Measurements from ENCODE around the gene SACM1L.

SACM1L gene

GRCh38 chr3:45660567-45660901 is 28.7 kb upstream of the SACM1L start:
- H2BK120ac ChIP-seq (ENCODE audit: low read depth, low read length) = no peak overlapping the region
- no peaks in the 10 kb centered on the region for H3K4me1 ChIP-seq (ENCODE audit: control insufficient read depth in 2 of 2, insufficient read depth in 1 of 2, low read depth in 1 of 2, low read length in 2 of 2)
- no peaks in the 10 kb centered on the region for H3K27me3 ChIP-seq (ENCODE audit: control insufficient read depth in 3 of 3, insufficient read depth in 3 of 3, low read depth in 1 of 3, low read length in 3 of 3)
- H3K9me3 ChIP-seq (replicated peaks in 1 of 2; ENCODE audit: control insufficient read depth in 2 of 2, insufficient read depth in 1 of 2, low read depth in 1 of 2, low read length in 2 of 2) = no peaks in the 10 kb centered on the region
- H2AK5ac ChIP-seq (ENCODE audit: low read depth, low read length) = no peak overlapping the region
- no peak overlapping the region for H2BK5ac ChIP-seq (ENCODE audit: low read length)
- no peak overlapping the region for H3K23ac ChIP-seq (ENCODE audit: low read depth, low read length, poor library complexity)
- peaks cover 2% of the 10 kb centered on the region for H3K79me1 ChIP-seq (ENCODE audit: low read depth, low read length)
- no peak for DNase-seq (ENCODE audit: low spot score)
- no peaks in the 10 kb centered on the region for H3K36me3 ChIP-seq (replicated peaks in 1 of 2; ENCODE audit: control insufficient read depth in 2 of 2, insufficient read depth in 2 of 2, low read length in 2 of 2)
- H4K91ac ChIP-seq (ENCODE audit: low read depth, low read length, poor library complexity) = no peak overlapping the region
- no peak overlapping the region for H3K14ac ChIP-seq (ENCODE audit: low read length)
- no CpG with 5 or more reads among the region's 11 CpGs for WGBS, 2 donors (ENCODE audit: extremely low coverage in 2 of 2, insufficient read length in 2 of 2, insufficient replicate concordance in 1 of 2)
- H3K27ac ChIP-seq (replicated peaks; ENCODE audit: low read length) = no peak overlapping the region
- no peak overlapping the region for H3K4me3 ChIP-seq (ENCODE audit: low read length in 2 of 2)
- peak overlapping the region; percentile 57 for H3K9ac ChIP-seq (ENCODE audit: low read depth, low read length, poor library complexity)
- H3K18ac ChIP-seq (ENCODE audit: low read length) = no peak overlapping the region
- H2AFZ ChIP-seq (ENCODE audit: low read length) = no peak overlapping the region
- no peak overlapping the region for H3K4me2 ChIP-seq (ENCODE audit: insufficient read depth, low read length, poor library complexity, severe bottlenecking)
- H3K4ac ChIP-seq (ENCODE audit: low read length) = no peak overlapping the region
- H4K8ac ChIP-seq (ENCODE audit: low read depth, low read length) = no peak overlapping the region
- H2BK12ac ChIP-seq (ENCODE audit: low read length) = no peak overlapping the region
- no peak overlapping the region for H2BK15ac ChIP-seq (ENCODE audit: low read length)

GRCh38 chr3:45664578-45664977 is 24.6 kb upstream of the SACM1L start:
- no CpG with 5 or more reads among the region's 10 CpGs for WGBS, 2 donors (ENCODE audit: extremely low coverage in 2 of 2, insufficient read length in 2 of 2, insufficient replicate concordance in 1 of 2)
- no peaks in the 10 kb centered on the region for H3K27me3 ChIP-seq (ENCODE audit: control insufficient read depth in 3 of 3, insufficient read depth in 3 of 3, low read depth in 1 of 3, low read length in 3 of 3)
- H3K4me2 ChIP-seq (ENCODE audit: insufficient read depth, low read length, poor library complexity, severe bottlenecking) = no peak overlapping the region
- H3K9ac ChIP-seq (ENCODE audit: low read depth, low read length, poor library complexity) = no peak overlapping the region
- peak overlapping the region; percentile 9 for H2AFZ ChIP-seq (ENCODE audit: low read length)
- no peak overlapping the region for H3K27ac ChIP-seq (replicated peaks; ENCODE audit: low read length)
- H2AK5ac ChIP-seq (ENCODE audit: low read depth, low read length) = no peak overlapping the region
- H3K36me3 ChIP-seq (replicated peaks in 1 of 2; ENCODE audit: control insufficient read depth in 2 of 2, insufficient read depth in 2 of 2, low read length in 2 of 2) = peaks cover 0 to 5% of the 10 kb centered on the region in 2 donors
- no peak for DNase-seq (ENCODE audit: low spot score)
- no peaks in the 10 kb centered on the region for H3K4me1 ChIP-seq (ENCODE audit: control insufficient read depth in 2 of 2, insufficient read depth in 1 of 2, low read depth in 1 of 2, low read length in 2 of 2)
- no peak overlapping the region for H3K18ac ChIP-seq (ENCODE audit: low read length)
- H3K4ac ChIP-seq (ENCODE audit: low read length) = no peak overlapping the region
- H2BK12ac ChIP-seq (ENCODE audit: low read length) = no peak overlapping the region
- no peak overlapping the region for H3K4me3 ChIP-seq (ENCODE audit: low read length in 2 of 2)
- H3K79me1 ChIP-seq (ENCODE audit: low read depth, low read length) = peaks cover 2% of the 10 kb centered on the region
- no peak overlapping the region for H4K8ac ChIP-seq (ENCODE audit: low read depth, low read length)
- H3K23ac ChIP-seq (ENCODE audit: low read depth, low read length, poor library complexity) = no peak overlapping the region
- no peaks in the 10 kb centered on the region for H3K9me3 ChIP-seq (replicated peaks in 1 of 2; ENCODE audit: control insufficient read depth in 2 of 2, insufficient read depth in 1 of 2, low read depth in 1 of 2, low read length in 2 of 2)
- H4K91ac ChIP-seq (ENCODE audit: low read depth, low read length, poor library complexity) = no peak overlapping the region
- H2BK15ac ChIP-seq (ENCODE audit: low read length) = no peak overlapping the region
- no peak overlapping the region for H3K14ac ChIP-seq (ENCODE audit: low read length)
- H2BK5ac ChIP-seq (ENCODE audit: low read length) = no peak overlapping the region
- H2BK120ac ChIP-seq (ENCODE audit: low read depth, low read length) = no peak overlapping the region

GRCh38 chr3:45665101-45665572 is 24.1 kb upstream of the SACM1L start:
- Histone ChIP-seq H4K8ac (ENCODE audit: low read depth, low read length) (no peak overlapping the region), H3K9ac (ENCODE audit: low read depth, low read length, poor library complexity) (no peak overlapping the region), H3K4ac (ENCODE audit: low read length) (no peak overlapping the region), H2AFZ (ENCODE audit: low read length) (no peak overlapping the region), H2BK120ac (ENCODE audit: low read depth, low read length) (no peak overlapping the region), H3K4me2 (ENCODE audit: insufficient read depth, low read length, poor library complexity, severe bottlenecking) (no peak overlapping the region), H2AK5ac (ENCODE audit: low read depth, low read length) (no peak overlapping the region), H3K27me3 (ENCODE audit: control insufficient read depth in 3 of 3, insufficient read depth in 3 of 3, low read depth in 1 of 3, low read length in 3 of 3) (no peaks in the 10 kb centered on the region), H3K4me3 (ENCODE audit: low read length in 2 of 2) (no peak overlapping the region), H3K27ac (replicated peaks; ENCODE audit: low read length) (no peak overlapping the region), H3K9me3 (replicated peaks in 1 of 2; ENCODE audit: control insufficient read depth in 2 of 2, insufficient read depth in 1 of 2, low read depth in 1 of 2, low read length in 2 of 2) (no peaks in the 10 kb centered on the region), H3K23ac (ENCODE audit: low read depth, low read length, poor library complexity) (peak overlapping the region; percentile 23), H3K36me3 (replicated peaks in 1 of 2; ENCODE audit: control insufficient read depth in 2 of 2, insufficient read depth in 2 of 2, low read length in 2 of 2) (peaks cover 0 to 8% of the 10 kb centered on the region in 2 donors), H3K79me1 (ENCODE audit: low read depth, low read length) (peaks cover 2% of the 10 kb centered on the region), H3K14ac (ENCODE audit: low read length) (no peak overlapping the region), H4K91ac (ENCODE audit: low read depth, low read length, poor library complexity) (no peak overlapping the region), H2BK12ac (ENCODE audit: low read length) (no peak overlapping the region), H2BK15ac (ENCODE audit: low read length) (no peak overlapping the region), H3K4me1 (ENCODE audit: control insufficient read depth in 2 of 2, insufficient read depth in 1 of 2, low read depth in 1 of 2, low read length in 2 of 2) (no peaks in the 10 kb centered on the region), H2BK5ac (ENCODE audit: low read length) (no peak overlapping the region), H3K18ac (ENCODE audit: low read length) (no peak overlapping the region)
- WGBS, 2 donors (ENCODE audit: extremely low coverage in 2 of 2, insufficient read length in 2 of 2, insufficient replicate concordance in 1 of 2) = no CpG with 5 or more reads among the region's 9 CpGs
- no peak for DNase-seq (ENCODE audit: low spot score)

- H2BK15ac ChIP-seq (ENCODE audit: low read length) = no peak overlapping the region
- H3K14ac ChIP-seq (ENCODE audit: low read length) = no peak overlapping the region
- H2AFZ ChIP-seq (ENCODE audit: low read length) = no peak overlapping the region
- H3K4ac ChIP-seq (ENCODE audit: low read length) = no peak overlapping the region
- H4K8ac ChIP-seq (ENCODE audit: low read depth, low read length) = no peak overlapping the region
- no CpG with 5 or more reads among the region's 8 CpGs for WGBS, 2 donors (ENCODE audit: extremely low coverage in 2 of 2, insufficient read length in 2 of 2, insufficient replicate concordance in 1 of 2)
- H3K9ac ChIP-seq (ENCODE audit: low read depth, low read length, poor library complexity) = no peak overlapping the region
- no peak overlapping the region for H2AK5ac ChIP-seq (ENCODE audit: low read depth, low read length)
- DNase-seq (ENCODE audit: low spot score) = no peak
- H3K4me2 ChIP-seq (ENCODE audit: insufficient read depth, low read length, poor library complexity, severe bottlenecking) = no peak overlapping the region
- no peaks in the 10 kb centered on the region for H3K9me3 ChIP-seq (replicated peaks in 1 of 2; ENCODE audit: control insufficient read depth in 2 of 2, insufficient read depth in 1 of 2, low read depth in 1 of 2, low read length in 2 of 2)
- no peaks in the 10 kb centered on the region for H3K79me1 ChIP-seq (ENCODE audit: low read depth, low read length)
- H4K91ac ChIP-seq (ENCODE audit: low read depth, low read length, poor library complexity) = no peak overlapping the region
- H3K36me3 ChIP-seq (replicated peaks in 1 of 2; ENCODE audit: control insufficient read depth in 2 of 2, insufficient read depth in 2 of 2, low read length in 2 of 2) = peaks cover 0 to 14% of the 10 kb centered on the region in 2 donors
- H2BK12ac ChIP-seq (ENCODE audit: low read length) = no peak overlapping the region
- no peak overlapping the region for H3K23ac ChIP-seq (ENCODE audit: low read depth, low read length, poor library complexity)
- H2BK5ac ChIP-seq (ENCODE audit: low read length) = no peak overlapping the region
- no peak overlapping the region for H3K27ac ChIP-seq (replicated peaks; ENCODE audit: low read length)
- H3K18ac ChIP-seq (ENCODE audit: low read length) = no peak overlapping the region
- no peaks in the 10 kb centered on the region for H3K27me3 ChIP-seq (ENCODE audit: control insufficient read depth in 3 of 3, insufficient read depth in 3 of 3, low read depth in 1 of 3, low read length in 3 of 3)
- H2BK120ac ChIP-seq (ENCODE audit: low read depth, low read length) = no peak overlapping the region
- H3K4me1 ChIP-seq (ENCODE audit: control insufficient read depth in 2 of 2, insufficient read depth in 1 of 2, low read depth in 1 of 2, low read length in 2 of 2) = peaks cover 0 to 2% of the 10 kb centered on the region in 2 donors
- no peak overlapping the region for H3K4me3 ChIP-seq (ENCODE audit: low read length in 2 of 2)
These were observed 22.3 kb upstream of the SACM1L start for GRCh38 chr3:45666757-45667431.

Data from neuronal stem cell (in vitro differentiated cells).